Neuronal stem cell (in vitro differentiated cells): ENCODE data around the gene ARL6IP6.
"Not testable (repeated sequence)": the region's sequence is repeated elsewhere in the genome, so short reads cannot be mapped to it uniquely, and the experiment has no call there.

Experiments
- DNase-seq: peaks from one replicate; pipeline ENCODE4 v3.0.0-alpha.2; 2013; ENCODE audit warnings: low spot score
- H2AFZ ChIP-seq: one replicate; pipeline ENCODE4 v1.6.1; 2013; ENCODE audit warnings: mild to moderate bottlenecking, low read length, inconsistent platforms
- H2AK5ac ChIP-seq: 2 replicates; pipeline ENCODE4 v1.6.1; 2013; ENCODE audit warnings: low read depth, mild to moderate bottlenecking, inconsistent platforms, low read length, moderate library complexity, mixed read lengths
- H2BK120ac ChIP-seq: 2 replicates; pipeline ENCODE4 v1.6.1; 2013; ENCODE audit warnings: low read depth, mild to moderate bottlenecking, inconsistent platforms, low read length, moderate library complexity, mixed read lengths
- H2BK12ac ChIP-seq: one replicate; pipeline ENCODE4 v1.6.1; 2013; ENCODE audit warnings: low read length, inconsistent platforms
- H2BK15ac ChIP-seq: 2 replicates; pipeline ENCODE4 v1.6.1; 2013; ENCODE audit warnings: mild to moderate bottlenecking, low read length, inconsistent platforms, mixed read lengths
- H2BK5ac ChIP-seq: one replicate; pipeline ENCODE4 v1.6.1; 2013; ENCODE audit warnings: inconsistent platforms, mild to moderate bottlenecking, low read length, moderate library complexity
- H3K14ac ChIP-seq: one replicate; pipeline ENCODE4 v1.6.1; 2013; ENCODE audit warnings: low read length, inconsistent platforms
- H3K18ac ChIP-seq: 2 replicates; pipeline ENCODE4 v1.6.1; 2013; ENCODE audit warnings: low read length, inconsistent platforms
- H3K23ac ChIP-seq: 2 replicates; pipeline ENCODE4 v1.6.1; 2013; ENCODE audit warnings: low read depth, mild to moderate bottlenecking, mixed read lengths, low read length, inconsistent platforms; ENCODE audit not compliant: poor library complexity
- H3K27ac ChIP-seq: replicated peaks from 3 replicates; pipeline ENCODE4 v1.5.1; 2013; ENCODE audit warnings: low read length, inconsistent platforms
- H3K27me3 ChIP-seq, 3 experiments: 2 replicates each; pipeline ENCODE4 v1.6.1; 2013; ENCODE audit warnings: low read length in 3 of 3, mild to moderate bottlenecking in 2 of 3, inconsistent platforms in 1 of 3, low read depth in 1 of 3, mixed read lengths in 1 of 3, moderate library complexity in 1 of 3; ENCODE audit not compliant: control insufficient read depth in 3 of 3, insufficient read depth in 3 of 3
- H3K36me3 ChIP-seq, 2 donors: replicated peaks in 1 of 2; 2 replicates each; pipeline ENCODE4 v1.6.1; 2013; ENCODE audit warnings: low read length in 2 of 2; ENCODE audit not compliant: control insufficient read depth in 2 of 2, insufficient read depth in 2 of 2
- H3K4ac ChIP-seq: 2 replicates; pipeline ENCODE4 v1.6.1; 2013; ENCODE audit warnings: inconsistent platforms, mild to moderate bottlenecking, low read length, moderate library complexity
- H3K4me1 ChIP-seq, 2 donors: 1 replicate in 1 of 2; 2 replicates in 1 of 2; pipeline ENCODE4 v1.6.1; 2013; ENCODE audit warnings: low read length in 2 of 2, low read depth in 1 of 2; ENCODE audit not compliant: control insufficient read depth in 2 of 2, insufficient read depth in 1 of 2
- H3K4me2 ChIP-seq: one replicate; pipeline ENCODE4 v1.6.1; 2013; ENCODE audit warnings: mild to moderate bottlenecking, low read length, inconsistent platforms; ENCODE audit not compliant: insufficient read depth, poor library complexity, severe bottlenecking
- H3K4me3 ChIP-seq, 2 donors: 2 replicates each; pipeline ENCODE4 v1.5.1; 2013; ENCODE audit warnings: low read length in 2 of 2, mild to moderate bottlenecking in 2 of 2, inconsistent platforms in 1 of 2, moderate library complexity in 1 of 2
- H3K79me1 ChIP-seq: one replicate; pipeline ENCODE4 v1.6.1; 2013; ENCODE audit warnings: low read depth, mild to moderate bottlenecking, inconsistent platforms, low read length, moderate library complexity
- H3K9ac ChIP-seq: one replicate; pipeline ENCODE4 v1.6.1; 2013; ENCODE audit warnings: mild to moderate bottlenecking, low read depth, low read length, inconsistent platforms; ENCODE audit not compliant: poor library complexity
- H3K9me3 ChIP-seq, 2 donors: replicated peaks in 1 of 2; 2 replicates each; pipeline versions ENCODE3 to v1.6.1; 2013; ENCODE audit warnings: low read length in 2 of 2, mild to moderate bottlenecking in 2 of 2, inconsistent platforms in 1 of 2, low read depth in 1 of 2, mixed read lengths in 1 of 2, moderate library complexity in 1 of 2; ENCODE audit not compliant: control insufficient read depth in 2 of 2, insufficient read depth in 1 of 2
- H4K8ac ChIP-seq: one replicate; pipeline ENCODE4 v1.6.1; 2013; ENCODE audit warnings: low read depth, mild to moderate bottlenecking, inconsistent platforms, low read length, moderate library complexity
- H4K91ac ChIP-seq: one replicate; pipeline ENCODE4 v1.6.1; 2013; ENCODE audit warnings: low read length, low read depth, mild to moderate bottlenecking, inconsistent platforms; ENCODE audit not compliant: poor library complexity
- WGBS, 2 donors: extraction: QIAGEN DNeasy Blood & Tissue Kit; methylation state at CpG; one replicate each; pipeline ENCODE4 v1.1.7; 2013; ENCODE audit warnings: missing lambda C conversion rate in 2 of 2, mixed read lengths in 1 of 2; ENCODE audit not compliant: insufficient read length in 2 of 2, insufficient replicate concordance in 1 of 2; ENCODE audit errors: extremely low coverage in 2 of 2; 5-methylcytosine and 5-hydroxymethylcytosine counted together

Gene ARL6IP6

GRCh38 chr2:152718909-152719645 is 657 bp downstream of the ARL6IP6 start:
- H2AK5ac ChIP-seq = no peak overlapping the region
- no peak overlapping the region for H4K8ac ChIP-seq
- H2BK15ac ChIP-seq = no peak overlapping the region
- WGBS, 2 donors = no CpG with 5 or more reads among the region's 23 CpGs
- peaks cover 3 to 62% of the 10 kb centered on the region in 2 donors for H3K36me3 ChIP-seq
- H2BK12ac ChIP-seq = no peak overlapping the region
- peak overlapping the region; percentile 99 for H2BK5ac ChIP-seq
- peaks cover 2% of the 10 kb centered on the region for H3K79me1 ChIP-seq
- H3K4ac ChIP-seq = no peak overlapping the region
- H3K4me1 ChIP-seq = peaks cover 3 to 9% of the 10 kb centered on the region in 2 donors
- H3K9me3 ChIP-seq = no peaks in the 10 kb centered on the region
- H3K18ac ChIP-seq = peak overlapping the region; percentile 94
- peak overlapping the region; percentile 99 for H3K27ac ChIP-seq
- no peak overlapping the region for H2BK120ac ChIP-seq
- H3K23ac ChIP-seq = peak overlapping the region; percentile 99
- peak overlapping the region; percentile 94 for H3K9ac ChIP-seq
- peak overlapping the region; percentile 92 to 94 for H3K4me3 ChIP-seq
- no peak overlapping the region for H3K14ac ChIP-seq
- H3K4me2 ChIP-seq = peak overlapping the region; percentile 45
- DNase-seq = peak; percentile 56
- H3K27me3 ChIP-seq = no peaks in the 10 kb centered on the region
- peak overlapping the region; percentile 97 for H2AFZ ChIP-seq
- no peak overlapping the region for H4K91ac ChIP-seq

DNA sequence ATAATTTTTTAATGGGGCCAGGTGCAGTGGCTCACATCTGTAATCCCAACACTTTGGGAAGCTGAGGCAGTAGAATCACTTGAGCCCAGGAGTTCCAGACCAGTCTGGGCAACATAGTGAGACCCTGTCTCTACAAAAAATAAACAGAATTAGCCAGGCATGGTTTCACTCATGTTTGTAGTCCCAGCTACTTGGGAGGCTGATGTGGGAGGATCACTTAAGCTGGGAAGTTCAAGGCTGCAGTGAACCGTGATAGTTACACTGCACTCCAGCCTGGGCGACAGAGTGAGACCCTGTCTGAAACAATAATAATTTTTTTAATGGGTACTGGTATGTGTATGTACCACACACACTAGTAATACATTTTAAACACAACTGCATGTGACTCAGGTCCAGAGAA is 2.4 kb downstream of the ARL6IP6 start:
- H2BK12ac ChIP-seq = no peak overlapping the region
- H3K4me2 ChIP-seq = no peak overlapping the region
- no peak overlapping the region for H3K18ac ChIP-seq
- no peak overlapping the region for H4K8ac ChIP-seq
- H3K79me1 ChIP-seq = peaks cover 2% of the 10 kb centered on the region
- H2AK5ac ChIP-seq = no peak overlapping the region
- WGBS, 2 donors = no CpG with 5 or more reads among the region's 2 CpGs
- DNase-seq = no peak
- no peak overlapping the region for H3K27ac ChIP-seq
- no peak overlapping the region for H3K4ac ChIP-seq
- no peak overlapping the region for H2AFZ ChIP-seq
- no peak overlapping the region for H3K14ac ChIP-seq
- H2BK5ac ChIP-seq = no peak overlapping the region
- H2BK120ac ChIP-seq = no peak overlapping the region
- H3K4me1 ChIP-seq = peaks cover 3 to 9% of the 10 kb centered on the region in 2 donors
- H3K27me3 ChIP-seq = no peaks in the 10 kb centered on the region
- no peak overlapping the region for H3K9ac ChIP-seq
- no peak overlapping the region for H3K23ac ChIP-seq
- no peak overlapping the region for H2BK15ac ChIP-seq
- H3K9me3 ChIP-seq = no peaks in the 10 kb centered on the region
- H4K91ac ChIP-seq = no peak overlapping the region
- H3K4me3 ChIP-seq = no peak overlapping the region
- peaks cover 0 to 61% of the 10 kb centered on the region in 2 donors for H3K36me3 ChIP-seq

DNA sequence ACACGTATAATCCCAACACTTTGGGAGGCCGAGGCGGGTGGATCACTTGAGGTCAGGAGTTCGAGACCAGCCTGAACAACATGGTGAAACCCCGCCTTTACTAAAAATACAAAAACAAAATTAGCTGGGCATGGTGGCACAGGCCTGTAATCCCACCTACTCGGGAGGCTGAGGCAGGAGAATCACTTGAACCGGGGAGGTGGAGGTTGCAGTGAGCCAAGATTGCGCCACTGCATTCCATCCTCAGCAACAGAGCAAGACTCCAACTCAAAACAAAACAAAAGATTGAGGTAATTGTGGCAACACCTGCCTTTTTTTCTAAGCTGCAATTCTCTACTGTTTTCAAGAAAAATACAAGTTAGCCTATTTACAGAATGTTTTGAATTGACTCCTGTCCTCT is 4.2 kb downstream of the ARL6IP6 start:
- not testable (repeated sequence) for H2AK5ac ChIP-seq, DNase-seq, H3K23ac ChIP-seq, H3K4ac ChIP-seq, H3K4me1 ChIP-seq, H3K9me3 ChIP-seq, H3K4me3 ChIP-seq, H4K8ac ChIP-seq, H2BK15ac ChIP-seq, H3K14ac ChIP-seq, H3K27ac ChIP-seq, H2BK120ac ChIP-seq, H3K9ac ChIP-seq, H3K4me2 ChIP-seq, H2BK12ac ChIP-seq, H3K79me1 ChIP-seq, H3K18ac ChIP-seq, H3K27me3 ChIP-seq, H4K91ac ChIP-seq, H2AFZ ChIP-seq, H2BK5ac ChIP-seq
- H3K36me3 ChIP-seq = peaks cover 0 to 79% of the 10 kb centered on the region in 2 donors
- no CpG with 5 or more reads among the region's 8 CpGs for WGBS, 2 donors

DNA sequence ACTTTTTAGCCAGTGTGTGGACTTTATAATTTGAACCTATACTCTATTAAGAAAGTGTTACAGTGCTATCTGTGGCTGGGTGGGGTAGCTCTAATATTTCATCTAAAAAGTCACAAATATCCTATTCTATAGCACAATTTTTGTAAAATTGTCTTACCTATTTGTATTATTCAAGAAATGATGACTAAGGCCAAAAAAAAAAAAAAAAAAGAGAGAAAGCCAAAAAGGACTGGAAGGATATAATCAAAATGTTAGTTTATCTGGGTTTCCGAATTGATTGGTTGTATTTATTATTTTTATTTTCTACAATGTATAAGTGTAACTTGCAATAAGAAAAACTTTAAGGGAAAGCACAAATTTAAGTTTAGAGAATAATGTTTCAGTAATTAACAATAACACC is 5.5 kb downstream of the ARL6IP6 start:
- Histone ChIP-seq H3K79me1 (peaks cover 2% of the 10 kb centered on the region), H3K27ac (no peak overlapping the region), H2AFZ (no peak overlapping the region), H3K9ac (no peak overlapping the region), H3K4me1 (peaks cover 3 to 7% of the 10 kb centered on the region in 2 donors), H3K9me3 (no peaks in the 10 kb centered on the region), H4K8ac (no peak overlapping the region), H2BK12ac (no peak overlapping the region), H3K4ac (no peak overlapping the region), H3K4me2 (no peak overlapping the region), H2BK120ac (no peak overlapping the region), H2BK15ac (no peak overlapping the region), H3K27me3 (no peaks in the 10 kb centered on the region), H3K4me3 (no peak overlapping the region), H3K14ac (no peak overlapping the region), H3K36me3 (peaks cover 0 to 86% of the 10 kb centered on the region in 2 donors), H2BK5ac (no peak overlapping the region), H4K91ac (no peak overlapping the region), H3K23ac (no peak overlapping the region), H2AK5ac (no peak overlapping the region), H3K18ac (no peak overlapping the region)
- WGBS, 2 donors = no CpG with 5 or more reads among the region's 1 CpG
- DNase-seq = no peak
